K562 (cell line): ENCODE measurements around the gene FERMT3. TPM values are rescaled to one million over a fixed set of nuclear protein-coding genes. Genes with fewer than 3 reads are reported as not detected.

Source experiments
- ATAC-seq: fragments of 200-7000 bp; cut with Tn5 transposase; 3 replicates; pipeline ENCODE4 v1.9.1; 2020; ENCODE audit warnings: moderate library complexity
- Bru-seq: library from RNA; stranded (reverse); fragments of 400-500 nt; gene quantifications from one replicate; lab custom pipeline; 2021; lab: Mats Ljungman, UMichigan
- BruChase-seq, 2 experiments: library from RNA; stranded (reverse); fragments of 400-500 nt; gene quantifications; one replicate each; lab custom pipeline; 2021; lab: Mats Ljungman, UMichigan
- BruUV-seq: library from RNA; stranded (reverse); fragments of 400-500 nt; replicated peaks from 2 replicates; lab custom pipeline; 2021; lab: Mats Ljungman, UMichigan
- CTCF ChIA-PET: fragments of 300-600 bp; formaldehyde crosslinking; extraction: SDS; loops from one replicate; lab custom pipeline; 2021; ENCODE audit warnings: low intra/inter-chr PET ratio; lab: Yijun Ruan, JAX
- POLR2A ChIA-PET: fragments of 300-600, 350-650 bp; sonication (Branson Sonifier 250); formaldehyde crosslinking; extraction: SDS; loops from one replicate; lab custom pipeline; 2021; ENCODE audit warnings: antibody characterized with exemption, inconsistent platforms; lab: Yijun Ruan, JAX
- DNase-seq, 4 experiments: peaks; one replicate each; pipeline versions ENCODE4 v3.0.0 to v3.0.0-alpha.2; 2011 to 2018; ENCODE audit warnings: low spot score in 3 of 4, mixed read lengths in 3 of 4; ENCODE audit errors: extremely low read depth in 1 of 4
- FAIRE-seq: peaks from 2 replicates; lab custom pipeline; 2011; peaks lifted over from hg19 to GRCh38; lab: Jason Lieb, UNC
- H2AFZ ChIP-seq: 2 replicates; pipeline ENCODE4 v1.6.0; 2011; ENCODE audit warnings: low read depth, low read length, control low read depth, inconsistent platforms
- H3K27ac ChIP-seq: fragments of 200-600 bp; 3 replicates; pipeline ENCODE4 v1.8.0; 2011; ENCODE audit warnings: low read depth, mild to moderate bottlenecking, control low read depth, inconsistent platforms, low read length, moderate library complexity, mixed read lengths; ENCODE audit errors: extremely low read depth
- H3K27me3 ChIP-seq, 2 experiments: fragments of 300-600 bp in 1 of 2; 2 replicates in 1 of 2; 3 replicates in 1 of 2; pipeline versions ENCODE4 v1.6.0 to v1.8.0; 2011; ENCODE audit warnings: inconsistent platforms in 2 of 2, low read length in 2 of 2, mild to moderate bottlenecking in 1 of 2, mixed read lengths in 1 of 2, moderate library complexity in 1 of 2; ENCODE audit not compliant: control insufficient read depth in 2 of 2, insufficient read depth in 2 of 2
- H3K36me3 ChIP-seq: fragments of 300-600 bp; 3 replicates; pipeline ENCODE4 v1.8.0; 2011; ENCODE audit warnings: mild to moderate bottlenecking, low read length, inconsistent platforms; ENCODE audit not compliant: control insufficient read depth, insufficient read depth
- H3K4me1 ChIP-seq, 2 experiments: fragments of 200-600 bp in 1 of 2; replicated peaks in 1 of 2; 2 replicates in 1 of 2; 3 replicates in 1 of 2; pipeline versions ENCODE4 v1.5.1 to v1.8.0; 2011; ENCODE audit warnings: inconsistent platforms in 2 of 2, low read length in 2 of 2, mild to moderate bottlenecking in 1 of 2, mixed read lengths in 1 of 2, moderate library complexity in 1 of 2; ENCODE audit not compliant: control insufficient read depth in 2 of 2, insufficient read depth in 2 of 2
- H3K4me2 ChIP-seq: 2 replicates; pipeline ENCODE4 v1.6.1; 2011; ENCODE audit warnings: low read length, control low read depth, inconsistent platforms, mixed read lengths; ENCODE audit not compliant: insufficient read depth
- H3K4me3 ChIP-seq: fragments of 200-600 bp; sonication (generic), shearing (Covaris generic); 2 replicates; pipeline ENCODE4 v1.5.1; 2016; ENCODE audit warnings: control low read depth, inconsistent platforms
- H3K79me2 ChIP-seq: fragments of 200-600 bp; 3 replicates; pipeline ENCODE4 v1.8.0; 2011; ENCODE audit warnings: low read length, inconsistent platforms; ENCODE audit not compliant: control insufficient read depth, insufficient read depth
- H3K9ac ChIP-seq, 2 experiments: 2 replicates each; pipeline versions ENCODE4 v1.6.0 to v1.6.1; 2011; ENCODE audit warnings: low read depth in 2 of 2, low read length in 2 of 2, control low read depth in 1 of 2, inconsistent platforms in 1 of 2, mild to moderate bottlenecking in 1 of 2, mixed read lengths in 1 of 2; ENCODE audit not compliant: insufficient read depth in 1 of 2
- H3K9me1 ChIP-seq: one replicate; pipeline ENCODE4 v1.6.0; 2011; ENCODE audit warnings: inconsistent platforms, mild to moderate bottlenecking, low read length, moderate library complexity; ENCODE audit not compliant: control insufficient read depth, insufficient read depth
- H3K9me3 ChIP-seq: replicated peaks from 2 replicates; pipeline ENCODE4 v1.5.1; 2011; ENCODE audit warnings: low read depth, low read length, inconsistent platforms; ENCODE audit not compliant: control insufficient read depth, insufficient read depth
- H4K20me1 ChIP-seq: replicated peaks from 2 replicates; pipeline ENCODE4 v1.6.1; 2011; ENCODE audit warnings: low read length, inconsistent platforms, mixed read lengths; ENCODE audit not compliant: control insufficient read depth, insufficient read depth
- CHD1 ChIP-seq: fragments of 200-600 bp; sonication (generic); IDR thresholded peaks from one replicate; pipeline ENCODE4 v1.6.1; 2012; ENCODE audit warnings: mild to moderate bottlenecking, moderate library complexity, low read length, inconsistent platforms
- HDAC2 ChIP-seq: fragments of 450-650 bp; IDR thresholded peaks from 2 replicates; pipeline ENCODE4 v1.6.1; 2016; ENCODE audit warnings: mild to moderate bottlenecking
- HDAC3 ChIP-seq: fragments of 450-650 bp; IDR thresholded peaks from 2 replicates; pipeline ENCODE4 v1.6.1; 2018; ENCODE audit warnings: borderline replicate concordance, mild to moderate bottlenecking, moderate library complexity; ENCODE audit not compliant: partially characterized antibody
- ILF3 ChIP-seq: fragments of 450-650 bp; IDR thresholded peaks from 2 replicates; pipeline ENCODE4 v1.6.1; 2018; ENCODE audit warnings: antibody characterized with exemption, mild to moderate bottlenecking, moderate library complexity, borderline replicate concordance
- IRF1 ChIP-seq: sonication (generic); formaldehyde crosslinking; IDR thresholded peaks from 2 replicates; pipeline ENCODE4 v1.8.0; 2022; ENCODE audit warnings: missing genetic modification reagents, mild to moderate bottlenecking, borderline replicate concordance
- MAFK ChIP-seq: IDR thresholded peaks from 2 replicates; pipeline ENCODE4 v1.6.1; 2011; ENCODE audit warnings: low read length, improper control_type of control experiment
- POLR3G ChIP-seq: IDR thresholded peaks from 2 replicates; pipeline ENCODE4 v1.6.1; 2011; ENCODE audit not compliant: insufficient read length, insufficient replicate concordance; ENCODE audit errors: extremely low read depth
- SMAD1 ChIP-seq: fragments of 150-350 bp; IDR thresholded peaks from 2 replicates; pipeline ENCODE4 v1.6.1; 2014; ENCODE audit warnings: low read length, low read depth; ENCODE audit not compliant: partially characterized antibody
- SMAD4 ChIP-seq: fragments of 250-450 bp; sonication (Bioruptor Pico); conservative IDR thresholded peaks from 2 replicates; pipeline ENCODE4 v1.8.0; 2021; ENCODE audit warnings: inconsistent platforms, mild to moderate bottlenecking, moderate library complexity
- TAF1 ChIP-seq: IDR thresholded peaks from 2 replicates; pipeline ENCODE4 v1.6.1; 2011; ENCODE audit warnings: mild to moderate bottlenecking, low read length, moderate library complexity; ENCODE audit not compliant: insufficient read depth, control insufficient read depth, severe bottlenecking; ENCODE audit errors: extremely low read depth
- WHSC1 ChIP-seq: IDR thresholded peaks from one replicate; pipeline ENCODE4 v1.6.1; 2012; ENCODE audit warnings: low read length, control low read depth, inconsistent platforms
- ZNF184 ChIP-seq: sonication (generic); formaldehyde crosslinking; IDR thresholded peaks from 2 replicates; pipeline ENCODE4 v1.5.0; 2020; ENCODE audit warnings: missing genetic modification reagents
- ZNF197 ChIP-seq: fragments of 200-800 bp; sonication (Bioruptor generic); IDR thresholded peaks from 2 replicates; pipeline ENCODE4 v1.6.1; 2016; ENCODE audit warnings: low read depth, missing genetic modification characterization, missing compliant biosample characterization
- ZNF347 ChIP-seq: fragments of 450-650 bp; formaldehyde crosslinking; IDR thresholded peaks from 2 replicates; pipeline ENCODE4 v1.4.0; 2020; ENCODE audit warnings: low read depth, mild to moderate bottlenecking, moderate library complexity
- WGBS: fragments of 100-300 bp; shearing (Covaris generic); methylation state at CpG from one replicate; pipeline ENCODE4 v1.1.6; 2016; ENCODE audit warnings: low coverage, mixed read lengths; ENCODE audit not compliant: insufficient coverage; ENCODE audit errors: missing lambda C conversion rate; 5-methylcytosine and 5-hydroxymethylcytosine counted together
- in situ Hi-C: fragments of 300-500 bp; cut with MboI; formaldehyde crosslinking; loops from 4 replicates; pipeline ENCODE4 v1.15.0; 2018; ENCODE audit warnings: inconsistent platforms, mixed read lengths
- intact Hi-C: fragments of 100-400 bp; cut with micrococcal nuclease; formaldehyde crosslinking; loops from 2 replicates; pipeline ENCODE4 v1.14.2; 2022
- long read RNA-seq, 3 experiments: library from polyadenylated mRNA in 2 of 3; library from RNA in 1 of 3; unstranded in 2 of 3; stranded (forward) in 1 of 3; transcript quantifications; one replicate each; pipeline ENCODE4 v2.0.0, GENCODE V29; 2019 to 2022
- polyA minus RNA-seq, 3 experiments: library from RNA; depleted of rRNA, polyadenylated mRNA; stranded (reverse); fragments of >200 nt; gene quantifications; 2 replicates each; pipeline ENCODE4 v1.2.3, GENCODE V29; 2011
- polyA plus RNA-seq, 8 experiments: library from polyadenylated mRNA; depleted of rRNA in 4 of 8; stranded (reverse) in 5 of 8; unstranded in 3 of 8; fragments of >200 nt; fragmentation: Nextera tagmentation in 2 of 8; fragmentation: Illumina TruSeq in 1 of 8; extraction: Ambion mirVana in 2 of 8; extraction: Trizol in 1 of 8; gene quantifications; 2 replicates each; pipeline versions ENCODE4 v1.2.1 to v1.2.3, GENCODE V29; 2011 to 2014; ENCODE audit warnings: inconsistent platforms in 1 of 8, missing spikeins in 1 of 8
- total RNA-seq, 7 experiments: library from RNA; depleted of rRNA in 6 of 7; stranded (reverse); fragments of >200 nt in 6 of 7; fragmentation: Illumina TruSeq in 2 of 7; extraction: Trizol in 2 of 7; gene quantifications; 2 replicates each; pipeline versions ENCODE4 v1.2.1 to v1.2.3, GENCODE V29; 2011 to 2021; ENCODE audit warnings: low replicate concordance in 1 of 7

FERMT3 gene
- 73.9 and 265 TPM in 2 replicates for total RNA-seq (2011; cell fraction: chromatin; rRNA removed; ENCODE audit: low replicate concordance)
- 233 and 244 TPM in 2 replicates for total RNA-seq (2011; cell fraction: nucleolus; rRNA removed)
- 103 and 120 TPM in 2 replicates for total RNA-seq (2011; cell fraction: nucleoplasm; rRNA removed)
- total RNA-seq (2014; rRNA removed) (192 and 205 TPM in 2 replicates), total RNA-seq (2014; rRNA removed; fragmentation: Illumina TruSeq; extraction: Trizol) (25.5 and 39.3 TPM in 2 replicates), total RNA-seq (2015; rRNA removed; fragmentation: Illumina TruSeq; extraction: Trizol) (74.5 and 79.5 TPM in 2 replicates), total RNA-seq (2021) (249 and 275 TPM in 2 replicates), polyA plus RNA-seq (2011; rRNA removed) (79.7 and 134 TPM in 2 replicates), polyA plus RNA-seq (2014; fragmentation: Illumina TruSeq; extraction: Trizol) (98.1 and 207 TPM in 2 replicates), polyA plus RNA-seq (2014; fragmentation: Nextera tagmentation; extraction: Ambion mirVana) (1 to 10 TPM; 3.2 to 7.2 TPM), polyA plus RNA-seq (2014; rRNA removed) (169 and 202 TPM in 2 replicates), polyA minus RNA-seq (2011; rRNA and poly(A)+ RNA removed) (29.0 and 41.3 TPM in 2 replicates), Bru-seq, nascent RNA (percentile 80 among the genes with signal in this experiment), BruChase-seq, experiment 1, labeled RNA remaining after a 2-hour chase (percentile 76 among the genes with signal in this experiment), BruChase-seq, experiment 2, labeled RNA remaining after a 6-hour chase (percentile 80 among the genes with signal in this experiment)
- 111 and 282 TPM in 2 replicates for polyA plus RNA-seq (2011; cell fraction: cytosol; rRNA removed)
- 306 and 623 TPM in 2 replicates for polyA plus RNA-seq (2011; cell fraction: nucleus; rRNA removed)
- 176 and 251 TPM in 2 replicates for polyA plus RNA-seq (2012)
- polyA minus RNA-seq (2011; cell fraction: cytosol; rRNA and poly(A)+ RNA removed) = 111 and 123 TPM in 2 replicates
- 68.5 and 84.4 TPM in 2 replicates for polyA minus RNA-seq (2011; cell fraction: nucleus; rRNA and poly(A)+ RNA removed)
- long read RNA-seq, experiment 1, transcript FERMT3-202 (15 exons, 2,481 nt) = major isoform, 131 of 632 reads
- long read RNA-seq, experiment 1, transcript FERMT3-201 (15 exons, 2,489 nt) = minor isoform, 8 of 632 reads
- long read RNA-seq, experiment 1, partial matches to known transcripts = 409 of 632 reads
- long read RNA-seq, experiment 1, other reads (novel, unspliced or antisense) = 83 of 632 reads
- long read RNA-seq, experiment 2, transcript FERMT3-201 (15 exons, 2,489 nt) = minor isoform, 6 of 268 reads
- long read RNA-seq, experiment 2, transcript FERMT3-202 (15 exons, 2,481 nt) = major isoform, 111 of 268 reads
- long read RNA-seq, experiment 2, partial matches to known transcripts = 59 of 268 reads
- long read RNA-seq, experiment 2, other reads (novel, unspliced or antisense) = 92 of 268 reads
- long read RNA-seq, experiment 3, transcript FERMT3-202 (15 exons, 2,481 nt) = major isoform, 86 of 149 reads
- long read RNA-seq, experiment 3, partial matches to known transcripts = 22 of 149 reads
- long read RNA-seq, experiment 3, other reads (novel, unspliced or antisense) = 39 of 149 reads

GRCh38 chr11:64206457-64207255 lies at the start of gene FERMT3:
Gene FERMT3 (plus strand): TSS chr11:64206721. CDS start chr11:64207365, 644 bp downstream.
- CTCF ChIA-PET = interaction anchor here (0.7 to 2.6 kb wide), 2 partner anchors 95 to 137 kb away, joined by 3 to 9 read pairs; no protein-coding TSS in a partner anchor
- Histone ChIP-seq H3K9me3 (no peaks in the 10 kb centered on the region), H3K9me1 (peaks cover 8% of the 10 kb centered on the region), H3K4me3 (peak within 1 kb of the TSS; percentile 77), H3K79me2 (peaks cover 47% of the 10 kb centered on the region), H4K20me1 (no peaks in the 10 kb centered on the region; the same call in 1 of the 2 replicates), H3K4me1 (peaks cover 36 to 70% of the 10 kb centered on the region in 2 experiments), H3K36me3 (peaks cover 89% of the 10 kb centered on the region), H2AFZ (peak within 1 kb of the TSS; percentile 76), H3K4me2 (peak within 1 kb of the TSS; percentile 97), H3K27ac (peak within 1 kb of the TSS; percentile 100), H3K27me3 (no peaks in the 10 kb centered on the region), H3K9ac (peak within 1 kb of the TSS; percentile 99 to 100)
- FAIRE-seq = peak; percentile 71
- TSS peak; percentile 57 for BruUV-seq
- intact Hi-C loops = loop anchor here (2.0 to 5.0 kb wide), 3 partner anchors 24 to 151 kb away; partner anchors contain the start of genes DNAJC4, PPP1R14B and RPS6KA4
- in situ Hi-C loops = no loop called here
- ATAC-seq = peak; percentile 68
- WGBS = 1% methylated on average over 22 of the region's 27 CpGs
- peak; percentile 72 to 84 (median 76) for DNase-seq
- POLR2A ChIA-PET = interaction anchor here (0.5 to 8.2 kb wide), 35 partner anchors 9 to 498 kb away, joined by 3 to 77 read pairs (median 5); partner anchors contain the start of genes BAD, CATSPERZ, COX8A and DNAJC4
- peak; percentile 86 for TF ChIP-seq SMAD1
- peak; percentile 77 for TF ChIP-seq TAF1
- no peak for TF ChIP-seq HDAC3
- TF ChIP-seq MAFK = no peak
- TF ChIP-seq IRF1 (CRISPR knock-in tag) = no peak
- TF ChIP-seq ZNF184 (CRISPR knock-in tag) = no peak
- TF ChIP-seq ILF3 = no peak
- TF ChIP-seq HDAC2 = no peak
- peak; percentile 95 for TF ChIP-seq CHD1
- peak; percentile 52; the same call in 1 of the 2 replicates for TF ChIP-seq SMAD4 (CRISPR knock-in tag)
- TF ChIP-seq WHSC1 = no peak
- no peak for TF ChIP-seq ZNF347 (CRISPR knock-in tag)
- no peak for TF ChIP-seq ZNF197
- no peak for TF ChIP-seq POLR3G
